A673 (cell line): ENCODE data around the gene LMAN2. TPM values are rescaled to one million over a fixed set of nuclear protein-coding genes. Genes with fewer than 3 reads are reported as not detected.

ENCODE experiments used
- BruUV-seq: library from RNA; stranded (reverse); fragments of 400-500 nt; replicated peaks from 2 replicates; lab custom pipeline; 2021; lab: Mats Ljungman, UMichigan
- CTCF ChIA-PET: fragments of 300-600 bp; sonication (Branson Sonifier 250); formaldehyde crosslinking; loops from one replicate; lab custom pipeline; 2022; ENCODE audit warnings: antibody characterized with exemption; lab: Charles Lee
- POLR2A ChIA-PET: fragments of 300-600 bp; sonication (Branson Sonifier 250); formaldehyde crosslinking; loops from one replicate; lab custom pipeline; 2022; ENCODE audit warnings: antibody characterized with exemption; ENCODE audit not compliant: low non-redundant PET; lab: Charles Lee
- DNase-seq: peaks from one replicate; pipeline ENCODE4 v3.0.0-alpha.2; 2015; ENCODE audit warnings: low spot score
- H3K27ac ChIP-seq: fragments of 200-600 bp; sonication (generic); 2 replicates; pipeline ENCODE4 v1.5.1; 2016; ENCODE audit warnings: mixed run types, low read depth, mild to moderate bottlenecking, mixed read lengths, antibody characterized with exemption, low read length; ENCODE audit not compliant: poor library complexity, severe bottlenecking
- H3K27me3 ChIP-seq: fragments of 200-600 bp; sonication (generic); replicated peaks from 2 replicates; pipeline ENCODE4 v1.6.1; 2017; ENCODE audit warnings: mixed run types, low read depth, mild to moderate bottlenecking, mixed read lengths, antibody characterized with exemption, low read length; ENCODE audit not compliant: insufficient read depth, poor library complexity
- H3K36me3 ChIP-seq: fragments of 200-600 bp; sonication (generic); 2 replicates; pipeline ENCODE4 v1.6.1; 2016; ENCODE audit warnings: mixed run types, mild to moderate bottlenecking, mixed read lengths, antibody characterized with exemption, low read length; ENCODE audit not compliant: insufficient read depth, poor library complexity, severe bottlenecking
- H3K4me1 ChIP-seq: fragments of 200-600 bp; sonication (generic); 2 replicates; pipeline ENCODE4 v1.6.1; 2017; ENCODE audit warnings: mixed run types, mild to moderate bottlenecking, mixed read lengths, antibody characterized with exemption, low read length; ENCODE audit not compliant: insufficient read depth, poor library complexity, severe bottlenecking
- H3K4me3 ChIP-seq: fragments of 200-600 bp; sonication (generic); 2 replicates; pipeline ENCODE4 v1.5.1; 2016; ENCODE audit warnings: low read depth, mixed run types, mild to moderate bottlenecking, mixed read lengths, low read length; ENCODE audit not compliant: poor library complexity, severe bottlenecking
- H3K9me3 ChIP-seq: fragments of 200-600 bp; sonication (generic); 2 replicates; pipeline ENCODE4 v1.6.1; 2016; ENCODE audit warnings: mixed run types, low read depth, mild to moderate bottlenecking, mixed read lengths, antibody characterized with exemption, low read length; ENCODE audit not compliant: poor library complexity, severe bottlenecking
- EZH2 ChIP-seq: fragments of 200-600 bp; sonication (generic); IDR thresholded peaks from 2 replicates; pipeline ENCODE4 v1.6.1; 2017; ENCODE audit warnings: borderline replicate concordance, low read depth, mild to moderate bottlenecking, mixed read lengths, antibody characterized with exemption, low read length; ENCODE audit not compliant: poor library complexity, severe bottlenecking
- intact Hi-C: fragments of 100-400 bp; cut with micrococcal nuclease; formaldehyde crosslinking; loops from one replicate; pipeline ENCODE4 v1.10.0; 2022; ENCODE audit not compliant: unreplicated experiment
- total RNA-seq: library from RNA; stranded (reverse); gene quantifications from 2 replicates; pipeline ENCODE4 v1.2.3, GENCODE V29; 2021
- TF ChIP-seq, protein P1 (sequence below): fragments of 300-800, 200-600 bp; sonication (generic); conservative IDR thresholded peaks from 2 replicates; pipeline ENCODE4 v1.5.1; 2017; ENCODE audit warnings: low read depth, mild to moderate bottlenecking, antibody characterized with exemption, low read length, moderate library complexity, mixed read lengths

The LMAN2 gene
- total RNA-seq, 1 experiment from 2014 or later, result 98.4 TPM

GRCh38 chr5:177330991-177331842 is 20.3 kb downstream of the LMAN2 start:
- no peaks in the 10 kb centered on the region for H3K27me3 ChIP-seq
- H3K9me3 ChIP-seq, result no peaks in the 10 kb centered on the region
- no peak for TF ChIP-seq EZH2
- TF ChIP-seq, protein P1, sequence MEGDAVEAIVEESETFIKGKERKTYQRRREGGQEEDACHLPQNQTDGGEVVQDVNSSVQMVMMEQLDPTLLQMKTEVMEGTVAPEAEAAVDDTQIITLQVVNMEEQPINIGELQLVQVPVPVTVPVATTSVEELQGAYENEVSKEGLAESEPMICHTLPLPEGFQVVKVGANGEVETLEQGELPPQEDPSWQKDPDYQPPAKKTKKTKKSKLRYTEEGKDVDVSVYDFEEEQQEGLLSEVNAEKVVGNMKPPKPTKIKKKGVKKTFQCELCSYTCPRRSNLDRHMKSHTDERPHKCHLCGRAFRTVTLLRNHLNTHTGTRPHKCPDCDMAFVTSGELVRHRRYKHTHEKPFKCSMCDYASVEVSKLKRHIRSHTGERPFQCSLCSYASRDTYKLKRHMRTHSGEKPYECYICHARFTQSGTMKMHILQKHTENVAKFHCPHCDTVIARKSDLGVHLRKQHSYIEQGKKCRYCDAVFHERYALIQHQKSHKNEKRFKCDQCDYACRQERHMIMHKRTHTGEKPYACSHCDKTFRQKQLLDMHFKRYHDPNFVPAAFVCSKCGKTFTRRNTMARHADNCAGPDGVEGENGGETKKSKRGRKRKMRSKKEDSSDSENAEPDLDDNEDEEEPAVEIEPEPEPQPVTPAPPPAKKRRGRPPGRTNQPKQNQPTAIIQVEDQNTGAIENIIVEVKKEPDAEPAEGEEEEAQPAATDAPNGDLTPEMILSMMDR, result no peak
- peaks cover 18% of the 10 kb centered on the region for H3K36me3 ChIP-seq
- BruUV-seq, result no TSS peak
- no peaks in the 10 kb centered on the region for H3K4me1 ChIP-seq
- intact Hi-C loops, result no loop called here
- DNase-seq, result no peak
- ChIA-PET CTCF (no interaction called here), POLR2A (no interaction called here)
- no peak overlapping the region for H3K27ac ChIP-seq
- no peak overlapping the region for H3K4me3 ChIP-seq

DNA sequence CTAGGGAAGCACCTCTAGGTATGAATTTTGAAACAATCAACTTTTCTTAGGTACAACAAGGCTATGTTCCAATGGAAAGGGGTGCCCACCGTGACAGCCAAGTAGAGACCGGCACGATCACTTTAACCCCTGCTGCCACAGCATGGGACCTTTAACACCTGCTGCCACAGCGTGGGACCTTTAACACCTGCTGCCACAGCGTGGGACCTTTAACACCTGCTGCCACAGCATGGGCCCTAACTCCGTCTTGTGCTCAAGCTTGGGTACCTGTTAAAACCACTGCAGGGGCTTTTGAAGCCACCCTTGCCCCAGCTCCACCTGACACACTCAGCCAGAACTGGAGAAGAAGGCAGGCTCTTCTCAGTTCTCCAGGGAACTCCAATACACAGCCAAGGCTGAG is 21.6 kb downstream of the LMAN2 start:
- TF ChIP-seq, protein P1, result no peak
- no peak for TF ChIP-seq EZH2
- Histone ChIP-seq H3K27me3 (no peaks in the 10 kb centered on the region), H3K27ac (no peak overlapping the region), H3K36me3 (peaks cover 18% of the 10 kb centered on the region), H3K9me3 (no peaks in the 10 kb centered on the region), H3K4me3 (no peak overlapping the region), H3K4me1 (no peaks in the 10 kb centered on the region)
- ChIA-PET CTCF (no interaction called here), POLR2A (no interaction called here)
- BruUV-seq, result no TSS peak
- intact Hi-C loops, result no loop called here
- no peak for DNase-seq

- no TSS peak for BruUV-seq
- no peaks in the 10 kb centered on the region for H3K4me1 ChIP-seq
- no peak for DNase-seq
- H3K9me3 ChIP-seq, result no peaks in the 10 kb centered on the region
- H3K27me3 ChIP-seq, result no peaks in the 10 kb centered on the region
- CTCF ChIA-PET, result no interaction called here
- intact Hi-C loops, result no loop called here
- H3K27ac ChIP-seq, result no peak overlapping the region
- no peak overlapping the region for H3K4me3 ChIP-seq
- POLR2A ChIA-PET, result interaction anchor here (0.6 kb wide), 2 partner anchors 22 to 31 kb away, joined by 3 to 4 read pairs; no protein-coding TSS in a partner anchor
- no peak for TF ChIP-seq EZH2
- TF ChIP-seq, protein P1, result no peak
- peaks cover 7% of the 10 kb centered on the region for H3K36me3 ChIP-seq
Observed at GRCh38 chr5:177328545-177329231, 22.8 kb downstream of the LMAN2 start.
